GM12874 (cell line): ENCODE data around the gene WIPF3.

ENCODE experiments used
- TF ChIP-seq, protein P1 (sequence below): IDR thresholded peaks from 2 replicates; pipeline ENCODE4 v1.5.1; 2011; ENCODE audit warnings: low read depth, mild to moderate bottlenecking, control low read depth, low read length, moderate library complexity; ENCODE audit not compliant: insufficient read depth

Gene WIPF3

GRCh38 chr7:29851487-29851886 lies 45.2 kb downstream of the WIPF3 start:
- TF ChIP-seq, protein P1, sequence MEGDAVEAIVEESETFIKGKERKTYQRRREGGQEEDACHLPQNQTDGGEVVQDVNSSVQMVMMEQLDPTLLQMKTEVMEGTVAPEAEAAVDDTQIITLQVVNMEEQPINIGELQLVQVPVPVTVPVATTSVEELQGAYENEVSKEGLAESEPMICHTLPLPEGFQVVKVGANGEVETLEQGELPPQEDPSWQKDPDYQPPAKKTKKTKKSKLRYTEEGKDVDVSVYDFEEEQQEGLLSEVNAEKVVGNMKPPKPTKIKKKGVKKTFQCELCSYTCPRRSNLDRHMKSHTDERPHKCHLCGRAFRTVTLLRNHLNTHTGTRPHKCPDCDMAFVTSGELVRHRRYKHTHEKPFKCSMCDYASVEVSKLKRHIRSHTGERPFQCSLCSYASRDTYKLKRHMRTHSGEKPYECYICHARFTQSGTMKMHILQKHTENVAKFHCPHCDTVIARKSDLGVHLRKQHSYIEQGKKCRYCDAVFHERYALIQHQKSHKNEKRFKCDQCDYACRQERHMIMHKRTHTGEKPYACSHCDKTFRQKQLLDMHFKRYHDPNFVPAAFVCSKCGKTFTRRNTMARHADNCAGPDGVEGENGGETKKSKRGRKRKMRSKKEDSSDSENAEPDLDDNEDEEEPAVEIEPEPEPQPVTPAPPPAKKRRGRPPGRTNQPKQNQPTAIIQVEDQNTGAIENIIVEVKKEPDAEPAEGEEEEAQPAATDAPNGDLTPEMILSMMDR, result no peak

GRCh38 chr7:29852457-29852856 lies 46.1 kb downstream of the WIPF3 start:
- TF ChIP-seq, protein P1, result no peak

GRCh38 chr7:29853072-29853471 lies 46.8 kb downstream of the WIPF3 start:
- TF ChIP-seq, protein P1, result no peak

DNA sequence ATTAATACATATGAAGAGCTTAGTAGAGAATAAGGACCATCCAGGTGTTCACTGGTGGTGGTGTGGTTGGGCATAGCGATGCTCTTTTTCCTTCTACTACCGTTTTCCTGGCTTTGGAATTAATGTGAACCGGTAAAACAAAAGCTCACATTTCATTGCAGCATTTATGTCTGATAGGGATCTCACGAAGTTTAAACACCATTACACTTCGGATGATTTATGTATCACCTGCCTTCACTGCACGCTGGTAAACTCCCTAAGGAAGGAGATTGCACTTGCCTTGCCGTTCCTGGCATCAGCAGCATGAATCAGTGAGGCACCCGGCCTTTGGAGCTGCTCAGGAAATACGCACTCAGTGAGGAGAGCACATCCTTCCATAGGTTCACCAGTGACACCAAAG lies 47.5 kb downstream of the WIPF3 start:
- TF ChIP-seq, protein P1, result no peak

DNA sequence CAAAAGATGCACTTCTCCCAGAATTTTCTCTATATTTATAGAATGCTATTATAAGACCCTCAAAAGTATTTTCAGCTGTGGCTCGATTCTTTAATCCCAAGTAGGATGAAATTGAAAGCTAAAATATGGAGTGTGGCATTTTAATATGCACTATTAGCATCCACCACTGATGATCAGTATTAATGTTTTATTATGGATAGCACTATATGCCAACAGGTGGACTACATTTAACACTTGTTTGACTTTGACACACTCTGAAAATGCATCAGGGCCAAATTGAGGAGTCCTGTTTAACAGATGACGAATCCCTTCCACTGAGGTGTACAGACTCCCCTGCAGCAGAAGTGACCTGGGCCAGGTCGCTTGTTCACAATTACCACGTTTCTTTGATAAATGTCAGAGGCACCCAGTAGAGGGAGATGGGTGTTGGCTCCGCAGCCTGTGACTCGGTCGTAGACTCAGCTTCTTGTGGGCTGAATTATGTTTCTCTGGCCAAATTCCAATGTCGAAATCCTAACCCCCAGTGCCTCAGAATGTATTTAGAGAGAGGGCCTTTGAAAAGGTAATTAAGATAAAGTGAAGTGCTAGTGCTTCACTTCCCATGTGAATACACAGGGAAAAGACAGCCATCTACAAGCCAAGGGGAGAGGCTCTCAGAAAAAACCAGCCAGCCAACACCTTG lies 48.1 kb downstream of the WIPF3 start:
- TF ChIP-seq, protein P1, result no peak

GRCh38 chr7:29857654-29858053 lies 51.3 kb downstream of the WIPF3 start:
- TF ChIP-seq, protein P1, result no peak

- TF ChIP-seq, protein P1, result no peak
These were observed 52.1 kb downstream of the WIPF3 start for GRCh38 chr7:29858191-29858951.
